Cortex of kidney (tissue), 1 donor: Measurements from ENCODE around the gene DNTT.

Source experiments
- DNase-seq: peaks from one replicate; lab custom pipeline; 2025; lab: John Stamatoyannopoulos, UW

Gene DNTT

GRCh38 chr10:96304230-96304629 is at the start of gene DNTT:
DNTT (plus strand) TSS chr10:96304434; CDS start chr10:96304498, 64 bp downstream.
- DNase-seq: no peak

GRCh38 chr10:96254976-96255375 is 49.3 kb upstream of the DNTT start:
- no peak for DNase-seq

GRCh38 chr10:96255549-96256333 is 48.5 kb upstream of the DNTT start:
- no peak for DNase-seq

GRCh38 chr10:96257944-96258343 is 46.3 kb upstream of the DNTT start:
- DNase-seq: no peak

GRCh38 chr10:96259150-96259549 is 45.1 kb upstream of the DNTT start:
- DNase-seq: no peak

GRCh38 chr10:96260014-96260413 is 44.2 kb upstream of the DNTT start:
- DNase-seq: no peak

GRCh38 chr10:96261132-96261531 is 43.1 kb upstream of the DNTT start:
- DNase-seq: no peak

- DNase-seq: no peak
Measured at GRCh38 chr10:96261930-96262329, 42.3 kb upstream of the DNTT start.

GRCh38 chr10:96263176-96263575 is 41.1 kb upstream of the DNTT start:
- DNase-seq: no peak

GRCh38 chr10:96263669-96264068 is 40.6 kb upstream of the DNTT start:
- no peak for DNase-seq

- no peak for DNase-seq
Measured at GRCh38 chr10:96264938-96265337, 39.3 kb upstream of the DNTT start.

GRCh38 chr10:96266118-96266770 is 38.0 kb upstream of the DNTT start:
- no peak for DNase-seq

GRCh38 chr10:96267234-96267705 is 37.0 kb upstream of the DNTT start:
- no peak for DNase-seq

- DNase-seq: no peak
Measured at GRCh38 chr10:96268341-96268909, 35.8 kb upstream of the DNTT start.

- DNase-seq: no peak
Measured at GRCh38 chr10:96269438-96270300, 34.6 kb upstream of the DNTT start.

GRCh38 chr10:96270571-96270970 is 33.7 kb upstream of the DNTT start:
- DNase-seq: no peak

GRCh38 chr10:96271016-96271815 is 33.0 kb upstream of the DNTT start, which contains the start of gene BLNK:
BLNK (minus strand) TSS chr10:96271569; CDS start chr10:96271398, 171 bp downstream.
- no peak for DNase-seq

GRCh38 chr10:96272316-96273280 is 31.6 kb upstream of the DNTT start:
- no peak for DNase-seq

GRCh38 chr10:96275685-96276418 is 28.4 kb upstream of the DNTT start:
- no peak for DNase-seq
